ENCODE measurements around the gene MTHFD1L. TPM values are rescaled to one million over a fixed set of nuclear protein-coding genes. Genes with fewer than 3 reads are reported as not detected.
"Not testable (repeated sequence)": the region's sequence is repeated elsewhere in the genome, so short reads cannot be mapped to it uniquely, and the experiment has no call there.

The MTHFD1L gene
- total and polyA plus RNA-seq, 2 of the 4 experiments (the other 2 are of a cell fraction) = 43.5 to 53.2 TPM

- H4K5ac ChIP-seq (ENCODE audit: low read depth, low read length) = peak overlapping the region; percentile 99
- peak overlapping the region; percentile 99 for H4K8ac ChIP-seq (ENCODE audit: low read depth in 2 of 2, low read length in 2 of 2)
- ChIA-PET POLR2A (ENCODE audit: unreplicated experiment) (no interaction called here), CTCF (interaction anchor here (0.6 kb wide), 1 partner anchor 56 kb away, joined by 3 read pairs; no protein-coding TSS in a partner anchor)
- ATAC-seq (ENCODE audit: low read depth) (peak; percentile 30; the same call in 1 of the 2 replicates), DNase-seq (no peak)
- peak overlapping the region; percentile 100 for H4K91ac ChIP-seq (ENCODE audit: insufficient read depth, low read depth, low read length)
- no peaks in the 10 kb centered on the region for H3K27me3 ChIP-seq (ENCODE audit: control insufficient read depth, insufficient read depth, low read length)
- in situ Hi-C loops (cut with MboI; ENCODE audit: low sequenced_read_pairs) = no loop called here
- peak overlapping the region; percentile 100 for H2BK5ac ChIP-seq (ENCODE audit: low read depth, low read length, poor library complexity, severe bottlenecking)
- H2AK9ac ChIP-seq (replicated peaks; ENCODE audit: low read depth, low read length, poor library complexity) = peak overlapping the region; percentile 98
- peak overlapping the region; percentile 100 for H2BK20ac ChIP-seq (ENCODE audit: low read depth, low read length)
- peak overlapping the region; percentile 99 for H2BK15ac ChIP-seq (ENCODE audit: low read depth, low read length)
- peak overlapping the region; percentile 99 for H3K56ac ChIP-seq (ENCODE audit: extremely low read depth, insufficient read depth, low read length)
- no peak overlapping the region for H3K4me3 ChIP-seq (ENCODE audit: insufficient read depth, low read depth, low read length)
- peak overlapping the region; percentile 100 for H2AK5ac ChIP-seq (ENCODE audit: low read depth, low read length)
- peaks cover 3% of the 10 kb centered on the region; the same call in 1 of the 2 replicates for H3K9me1 ChIP-seq (ENCODE audit: insufficient read depth, low read length)
- TSS peak; percentile 99 for BruUV-seq (replicated peaks)
- peak overlapping the region; percentile 99 for H3K14ac ChIP-seq (replicated peaks; ENCODE audit: low read depth, low read length)
- dilution Hi-C loops (cut with HindIII; ENCODE audit: low sequenced_read_pairs, unreplicated experiment) = no loop called here
- H3K4ac ChIP-seq (ENCODE audit: low read depth, low read length) = peak overlapping the region; percentile 100
- WGBS, 2 experiments (ENCODE audit: extremely low coverage in 2 of 2, insufficient read length in 1 of 2) = no CpG with 5 or more reads among the region's 2 CpGs
- no peaks in the 10 kb centered on the region for H4K20me1 ChIP-seq (ENCODE audit: insufficient read depth, low read length)
- H3K9ac ChIP-seq (ENCODE audit: low read depth, low read length) = peak overlapping the region; percentile 99
- peak overlapping the region; percentile 71 for H3K4me2 ChIP-seq (ENCODE audit: low read depth, low read length)
- H3K9me3 ChIP-seq (ENCODE audit: control insufficient read depth, insufficient read depth, low read length) = 0 out of 2 replicates have a peak, but pooled peaks cover 3% of the 10 kb centered on the region
- peak overlapping the region; percentile 99 for H3K23ac ChIP-seq (ENCODE audit: low read depth, low read length)
- H3K36me3 ChIP-seq (ENCODE audit: control insufficient read depth, insufficient read depth, low read length) = no peaks in the 10 kb centered on the region
- TF ChIP-seq BHLHE40 (IDR thresholded peaks at IDR 0.05; ENCODE audit: low read depth, low read length) (no peak), SMC3 (IDR thresholded peaks at IDR 0.05; ENCODE audit: low read depth, low read length) (no peak), POLR2A (IDR thresholded peaks at IDR 0.05; ENCODE audit: low read depth, low read length) (peak; percentile 76), CHD1 (IDR thresholded peaks at IDR 0.05; ENCODE audit: low read depth, low read length) (peak; percentile 73; the same call in 1 of the 2 replicates)
- H3K79me1 ChIP-seq (ENCODE audit: low read depth in 1 of 2, low read length in 2 of 2) = peaks cover 6 to 34% of the 10 kb centered on the region in 2 experiments; a peak in 3 of 4 replicates
- H3K27ac ChIP-seq (ENCODE audit: insufficient read depth, low read length) = peak overlapping the region; percentile 100
- peak overlapping the region; percentile 99 for H3K18ac ChIP-seq (ENCODE audit: low read depth, low read length)
- H3K4me1 ChIP-seq (ENCODE audit: control insufficient read depth, insufficient read depth, low read length) = peaks cover 26% of the 10 kb centered on the region
- peak overlapping the region; percentile 100 for H2BK120ac ChIP-seq (ENCODE audit: low read depth, low read length)
- peak overlapping the region; percentile 85 for H2AFZ ChIP-seq (replicated peaks; ENCODE audit: low read length, poor library complexity)
- intact Hi-C loops (cut with micrococcal nuclease) = loop anchor here (1.0 kb wide), 1 partner anchor 24 kb away; no protein-coding TSS in a partner anchor
Observed at GRCh38 chr6:150857945-150858308, 7.6 kb upstream of the MTHFD1L start.

- POLR2A ChIA-PET (ENCODE audit: unreplicated experiment); CTCF ChIA-PET; H3K36me3 ChIP-seq (ENCODE audit: control insufficient read depth, insufficient read depth, low read length); dilution Hi-C loops (cut with HindIII; ENCODE audit: low sequenced_read_pairs, unreplicated experiment); H4K20me1 ChIP-seq (ENCODE audit: insufficient read depth, low read length); H2AK9ac ChIP-seq (replicated peaks; ENCODE audit: low read depth, low read length, poor library complexity); ATAC-seq (ENCODE audit: low read depth); H3K4me2 ChIP-seq (ENCODE audit: low read depth, low read length); H3K9me1 ChIP-seq (ENCODE audit: insufficient read depth, low read length); H3K27me3 ChIP-seq (ENCODE audit: control insufficient read depth, insufficient read depth, low read length); BruUV-seq (replicated peaks); H3K56ac ChIP-seq (ENCODE audit: extremely low read depth, insufficient read depth, low read length); intact Hi-C loops (cut with micrococcal nuclease); in situ Hi-C loops (cut with MboI; ENCODE audit: low sequenced_read_pairs); H3K4me3 ChIP-seq (ENCODE audit: insufficient read depth, low read depth, low read length); H3K9me3 ChIP-seq (ENCODE audit: control insufficient read depth, insufficient read depth, low read length); H2AFZ ChIP-seq (replicated peaks; ENCODE audit: low read length, poor library complexity): not testable (repeated sequence)
- WGBS, 2 experiments (ENCODE audit: extremely low coverage in 2 of 2, insufficient read length in 1 of 2) = no CpG with 5 or more reads among the region's 8 CpGs
- peak overlapping the region; percentile 74 for H2BK5ac ChIP-seq (ENCODE audit: low read depth, low read length, poor library complexity, severe bottlenecking)
- H2BK20ac ChIP-seq (ENCODE audit: low read depth, low read length) = peak overlapping the region; percentile 44
- H4K8ac ChIP-seq (ENCODE audit: low read depth in 2 of 2, low read length in 2 of 2) = peak overlapping the region; percentile 60 to 79
- H3K4me1 ChIP-seq (ENCODE audit: control insufficient read depth, insufficient read depth, low read length) = peaks cover 18% of the 10 kb centered on the region
- peak overlapping the region; percentile 92; the same call in 2 of the 3 replicates for H2BK15ac ChIP-seq (ENCODE audit: low read depth, low read length)
- H3K4ac ChIP-seq (ENCODE audit: low read depth, low read length) = peak overlapping the region; percentile 49
- peak overlapping the region; percentile 18; the same call in 1 of the 2 replicates for H3K23ac ChIP-seq (ENCODE audit: low read depth, low read length)
- H4K5ac ChIP-seq (ENCODE audit: low read depth, low read length) = peak overlapping the region; percentile 96
- H3K79me1 ChIP-seq (ENCODE audit: low read depth in 1 of 2, low read length in 2 of 2) = peaks cover 0 to 12% of the 10 kb centered on the region in 2 experiments; a peak in 2 of 4 replicates
- peak overlapping the region; percentile 69 for H2BK120ac ChIP-seq (ENCODE audit: low read depth, low read length)
- peak overlapping the region; percentile 57; the same call in 1 of the 2 replicates for H3K14ac ChIP-seq (replicated peaks; ENCODE audit: low read depth, low read length)
- peak overlapping the region; percentile 81; the same call in 1 of the 2 replicates for H3K27ac ChIP-seq (ENCODE audit: insufficient read depth, low read length)
- peak overlapping the region; percentile 79 for H4K91ac ChIP-seq (ENCODE audit: insufficient read depth, low read depth, low read length)
- peak overlapping the region; percentile 98 for H3K18ac ChIP-seq (ENCODE audit: low read depth, low read length)
- peak overlapping the region; percentile 66; the same call in 1 of the 2 replicates for H2AK5ac ChIP-seq (ENCODE audit: low read depth, low read length)
- peak overlapping the region; percentile 60 for H3K9ac ChIP-seq (ENCODE audit: low read depth, low read length)
- DNase-seq = peak; percentile 66
Observed at GRCh38 chr6:150861448-150862168, 3.9 kb upstream of the MTHFD1L start.
